GM21528 (cell line): ENCODE measurements around the gene SZT2.
"Not testable (repeated sequence)": the region's sequence is repeated elsewhere in the genome, so short reads cannot be mapped to it uniquely, and the experiment has no call there.

Experiments used
- ATAC-seq: cut with Tn5 transposase; IDR thresholded peaks from one replicate; pipeline ENCODE4 v1.9.1; 2021; ENCODE audit warnings: mild to moderate bottlenecking, moderate library complexity; ENCODE audit not compliant: unreplicated experiment, low FRiP score

SZT2 gene

GRCh38 chr1:43383449-43383848 is 6.2 kb upstream of the SZT2 start:
- no peak for ATAC-seq

- no peak for ATAC-seq
Observed at GRCh38 chr1:43386676-43387075, 3.0 kb upstream of the SZT2 start.

GRCh38 chr1:43387976-43388599 is 1.6 kb upstream of the SZT2 start:
- no peak for ATAC-seq

- ATAC-seq, result no peak
Observed at GRCh38 chr1:43388613-43389012, 1.1 kb upstream of the SZT2 start.

GRCh38 chr1:43392702-43393101 is 3.0 kb downstream of the SZT2 start:
- no peak for ATAC-seq

GRCh38 chr1:43395523-43395922 is 5.8 kb downstream of the SZT2 start:
- no peak for ATAC-seq

- ATAC-seq, result no peak
Observed at GRCh38 chr1:43396059-43396458, 6.4 kb downstream of the SZT2 start.

GRCh38 chr1:43398227-43398626 is 8.5 kb downstream of the SZT2 start:
- no peak for ATAC-seq

GRCh38 chr1:43400441-43400840 is 10.7 kb downstream of the SZT2 start:
- ATAC-seq, result not testable (repeated sequence)

GRCh38 chr1:43402089-43402865 is 12.6 kb downstream of the SZT2 start:
- no peak for ATAC-seq

GRCh38 chr1:43404353-43404752 is 14.7 kb downstream of the SZT2 start:
- no peak for ATAC-seq

- ATAC-seq, result no peak
Observed at GRCh38 chr1:43405219-43405875, 15.6 kb downstream of the SZT2 start.

GRCh38 chr1:43405876-43406234 is 16.2 kb downstream of the SZT2 start:
- no peak for ATAC-seq

- ATAC-seq, result no peak
Observed at GRCh38 chr1:43410571-43410970, 20.9 kb downstream of the SZT2 start.

GRCh38 chr1:43413426-43413825 is 23.7 kb downstream of the SZT2 start:
- ATAC-seq, result not testable (repeated sequence)

- ATAC-seq, result no peak
Observed at GRCh38 chr1:43414634-43415223, 25.0 kb downstream of the SZT2 start.

- ATAC-seq, result no peak
Observed at GRCh38 chr1:43415901-43416300, 26.2 kb downstream of the SZT2 start.

GRCh38 chr1:43418858-43419257 is 29.2 kb downstream of the SZT2 start:
- ATAC-seq, result no peak

GRCh38 chr1:43419627-43420425 is 30.1 kb downstream of the SZT2 start:
- no peak for ATAC-seq

GRCh38 chr1:43420874-43421273 is 31.2 kb downstream of the SZT2 start:
- ATAC-seq, result no peak

GRCh38 chr1:43421396-43421795 is 31.7 kb downstream of the SZT2 start:
- no peak for ATAC-seq
